Neural cell (in vitro differentiated cells): ENCODE results near the gene PHOX2A. TPM values are rescaled to one million over a fixed set of nuclear protein-coding genes. Genes with fewer than 3 reads are reported as not detected.

ENCODE experiments used
- H2AFZ ChIP-seq: fragments of 200-600, 300-800 bp; sonication (generic), shearing (Covaris generic); 2 replicates; pipeline ENCODE4 v1.6.0; 2014; ENCODE audit warnings: low read depth, mild to moderate bottlenecking, antibody characterized with exemption, low read length, moderate library complexity
- H3F3A ChIP-seq: fragments of 200-600 bp; shearing (Covaris generic); 2 replicates; pipeline ENCODE4 v1.6.1; 2016; ENCODE audit warnings: mild to moderate bottlenecking, moderate library complexity, mixed read lengths, antibody characterized with exemption, low read length; ENCODE audit not compliant: insufficient read depth, poor library complexity, severe bottlenecking
- H3K27ac ChIP-seq: fragments of 200-600, 300-800 bp; sonication (generic), shearing (Covaris generic); 2 replicates; pipeline ENCODE4 v1.5.1; 2014; ENCODE audit warnings: mild to moderate bottlenecking, low read length, moderate library complexity
- H3K27me3 ChIP-seq: fragments of 300-800, 200-600 bp; sonication (generic), shearing (Covaris generic); 2 replicates; pipeline ENCODE4 v1.6.0; 2014; ENCODE audit warnings: mild to moderate bottlenecking, low read depth, low read length, moderate library complexity; ENCODE audit not compliant: insufficient read depth
- H3K36me3 ChIP-seq: fragments of 300-800, 200-600 bp; sonication (generic), shearing (Covaris generic); 2 replicates; pipeline ENCODE4 v1.5.1; 2014; ENCODE audit warnings: mild to moderate bottlenecking, antibody characterized with exemption, low read length, moderate library complexity; ENCODE audit not compliant: insufficient read depth
- H3K4me2 ChIP-seq: fragments of 300-800, 200-600 bp; sonication (generic), shearing (Covaris generic); 2 replicates; pipeline ENCODE4 v1.6.0; 2014; ENCODE audit warnings: mild to moderate bottlenecking, low read length
- H3K4me3 ChIP-seq: fragments of 300-800, 200-600 bp; sonication (generic), shearing (Covaris generic); 2 replicates; pipeline ENCODE4 v1.5.1; 2014; ENCODE audit warnings: mild to moderate bottlenecking, low read length, moderate library complexity
- H3K79me2 ChIP-seq: fragments of 200-600 bp; shearing (Covaris generic); replicated peaks from 2 replicates; pipeline ENCODE4 v1.6.0; 2014; ENCODE audit warnings: mild to moderate bottlenecking, low read length, moderate library complexity; ENCODE audit not compliant: insufficient read depth
- H3K9ac ChIP-seq: fragments of 300-800, 200-600 bp; sonication (generic), shearing (Covaris generic); 2 replicates; pipeline ENCODE4 v1.6.1; 2016; ENCODE audit warnings: mild to moderate bottlenecking, low read length, mixed read lengths
- H3K9me2 ChIP-seq: fragments of 200-600 bp; shearing (Covaris generic); 2 replicates; pipeline ENCODE4 v1.6.1; 2016; ENCODE audit warnings: mild to moderate bottlenecking, low read length, mixed read lengths; ENCODE audit not compliant: insufficient read depth
- H3K9me3 ChIP-seq: fragments of 200-600, 300-800 bp; sonication (generic), shearing (Covaris generic); 2 replicates; pipeline ENCODE4 v1.6.1; 2016; ENCODE audit warnings: mild to moderate bottlenecking, mixed run types, low read length, moderate library complexity, mixed read lengths
- H4K20me1 ChIP-seq: fragments of 200-600 bp; shearing (Covaris generic); 2 replicates; pipeline ENCODE4 v1.6.1; 2016; ENCODE audit warnings: mild to moderate bottlenecking, mixed run types; ENCODE audit not compliant: insufficient read depth
- EP300 ChIP-seq: fragments of 450-650 bp; conservative IDR thresholded peaks from 2 replicates; pipeline ENCODE4 v1.6.1; 2014; ENCODE audit warnings: antibody characterized with exemption, mild to moderate bottlenecking, moderate library complexity; ENCODE audit not compliant: poor library complexity, severe bottlenecking
- EZH2 ChIP-seq: fragments of 200-600, 300-800 bp; shearing (Covaris generic), sonication (generic); IDR thresholded peaks from 2 replicates; pipeline ENCODE4 v1.6.1; 2014; ENCODE audit warnings: antibody characterized with exemption, low read length, borderline replicate concordance, mild to moderate bottlenecking; ENCODE audit not compliant: insufficient read depth, poor library complexity, severe bottlenecking
- MXI1 ChIP-seq: fragments of 450-650 bp; conservative IDR thresholded peaks from 2 replicates; pipeline ENCODE4 v1.6.1; 2014; ENCODE audit warnings: antibody characterized with exemption, mild to moderate bottlenecking; ENCODE audit not compliant: poor library complexity, severe bottlenecking
- POLR2AphosphoS5 ChIP-seq: IDR thresholded peaks from 2 replicates; pipeline ENCODE4 v1.6.1; 2012
- RAD21 ChIP-seq: fragments of 450-650 bp; conservative IDR thresholded peaks from 2 replicates; pipeline ENCODE4 v1.6.1; 2014; ENCODE audit warnings: antibody characterized with exemption, mild to moderate bottlenecking, moderate library complexity
- SMC3 ChIP-seq: fragments of 450-650 bp; conservative IDR thresholded peaks from 2 replicates; pipeline ENCODE4 v1.6.1; 2014; ENCODE audit warnings: antibody characterized with exemption, mild to moderate bottlenecking, moderate library complexity; ENCODE audit not compliant: poor library complexity
- TAF1 ChIP-seq: IDR thresholded peaks from 2 replicates; pipeline ENCODE4 v1.6.1; 2012; ENCODE audit warnings: low read depth
- polyA plus RNA-seq: library from polyadenylated mRNA; depleted of rRNA; stranded (reverse); fragments of >200 nt; gene quantifications from 2 replicates; pipeline ENCODE4 v1.2.3, GENCODE V29; 2014
- TF ChIP-seq, protein P1 (sequence below): fragments of 450-650 bp; IDR thresholded peaks from 2 replicates; pipeline ENCODE4 v1.5.1; 2014; ENCODE audit warnings: antibody characterized with exemption, mild to moderate bottlenecking, moderate library complexity; ENCODE audit not compliant: poor library complexity, severe bottlenecking
- TF ChIP-seq, protein P2 (sequence below): IDR thresholded peaks from 2 replicates; pipeline ENCODE4 v1.6.1; 2012; ENCODE audit warnings: borderline replicate concordance

Gene PHOX2A
- polyA plus RNA-seq, 1 donor from 2014 or later: not detected

DNA sequence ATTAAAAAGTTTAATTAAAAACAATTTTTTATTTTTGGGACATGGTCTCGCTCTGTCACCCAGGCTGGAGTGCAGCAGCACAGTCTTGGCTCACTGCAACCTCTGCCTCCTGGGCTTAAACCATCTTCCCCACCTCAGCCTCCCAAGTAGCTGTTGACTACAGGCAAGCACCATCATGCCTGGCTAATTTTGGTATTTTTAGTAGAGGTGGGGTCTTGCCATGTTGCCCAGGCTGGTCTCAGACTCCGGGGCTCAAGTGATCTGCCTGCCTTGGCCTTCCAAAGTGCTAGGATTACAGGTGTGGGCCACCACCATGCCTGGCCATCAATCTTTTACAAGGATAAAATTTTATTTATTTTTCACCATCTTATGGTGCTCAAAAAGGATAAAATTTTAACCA, 43.3 kb upstream of the PHOX2A start:
- Histone ChIP-seq H3K27ac (no peak overlapping the region), H3K9me2 (no peaks in the 10 kb centered on the region), H3K79me2 (no peaks in the 10 kb centered on the region), H3K4me3 (no peak overlapping the region), H3F3A (no peaks in the 10 kb centered on the region), H3K9ac (no peak overlapping the region), H3K36me3 (no peaks in the 10 kb centered on the region), H2AFZ (no peak overlapping the region), H3K9me3 (no peaks in the 10 kb centered on the region), H3K4me2 (no peak overlapping the region), H3K27me3 (no peaks in the 10 kb centered on the region), H4K20me1 (no peaks in the 10 kb centered on the region)
- TF ChIP-seq SMC3 (no peak), EZH2 (no peak), POLR2AphosphoS5 (no peak), RAD21 (no peak)
- TF ChIP-seq, protein P1, sequence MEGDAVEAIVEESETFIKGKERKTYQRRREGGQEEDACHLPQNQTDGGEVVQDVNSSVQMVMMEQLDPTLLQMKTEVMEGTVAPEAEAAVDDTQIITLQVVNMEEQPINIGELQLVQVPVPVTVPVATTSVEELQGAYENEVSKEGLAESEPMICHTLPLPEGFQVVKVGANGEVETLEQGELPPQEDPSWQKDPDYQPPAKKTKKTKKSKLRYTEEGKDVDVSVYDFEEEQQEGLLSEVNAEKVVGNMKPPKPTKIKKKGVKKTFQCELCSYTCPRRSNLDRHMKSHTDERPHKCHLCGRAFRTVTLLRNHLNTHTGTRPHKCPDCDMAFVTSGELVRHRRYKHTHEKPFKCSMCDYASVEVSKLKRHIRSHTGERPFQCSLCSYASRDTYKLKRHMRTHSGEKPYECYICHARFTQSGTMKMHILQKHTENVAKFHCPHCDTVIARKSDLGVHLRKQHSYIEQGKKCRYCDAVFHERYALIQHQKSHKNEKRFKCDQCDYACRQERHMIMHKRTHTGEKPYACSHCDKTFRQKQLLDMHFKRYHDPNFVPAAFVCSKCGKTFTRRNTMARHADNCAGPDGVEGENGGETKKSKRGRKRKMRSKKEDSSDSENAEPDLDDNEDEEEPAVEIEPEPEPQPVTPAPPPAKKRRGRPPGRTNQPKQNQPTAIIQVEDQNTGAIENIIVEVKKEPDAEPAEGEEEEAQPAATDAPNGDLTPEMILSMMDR: no peak
- TF ChIP-seq, protein P2, sequence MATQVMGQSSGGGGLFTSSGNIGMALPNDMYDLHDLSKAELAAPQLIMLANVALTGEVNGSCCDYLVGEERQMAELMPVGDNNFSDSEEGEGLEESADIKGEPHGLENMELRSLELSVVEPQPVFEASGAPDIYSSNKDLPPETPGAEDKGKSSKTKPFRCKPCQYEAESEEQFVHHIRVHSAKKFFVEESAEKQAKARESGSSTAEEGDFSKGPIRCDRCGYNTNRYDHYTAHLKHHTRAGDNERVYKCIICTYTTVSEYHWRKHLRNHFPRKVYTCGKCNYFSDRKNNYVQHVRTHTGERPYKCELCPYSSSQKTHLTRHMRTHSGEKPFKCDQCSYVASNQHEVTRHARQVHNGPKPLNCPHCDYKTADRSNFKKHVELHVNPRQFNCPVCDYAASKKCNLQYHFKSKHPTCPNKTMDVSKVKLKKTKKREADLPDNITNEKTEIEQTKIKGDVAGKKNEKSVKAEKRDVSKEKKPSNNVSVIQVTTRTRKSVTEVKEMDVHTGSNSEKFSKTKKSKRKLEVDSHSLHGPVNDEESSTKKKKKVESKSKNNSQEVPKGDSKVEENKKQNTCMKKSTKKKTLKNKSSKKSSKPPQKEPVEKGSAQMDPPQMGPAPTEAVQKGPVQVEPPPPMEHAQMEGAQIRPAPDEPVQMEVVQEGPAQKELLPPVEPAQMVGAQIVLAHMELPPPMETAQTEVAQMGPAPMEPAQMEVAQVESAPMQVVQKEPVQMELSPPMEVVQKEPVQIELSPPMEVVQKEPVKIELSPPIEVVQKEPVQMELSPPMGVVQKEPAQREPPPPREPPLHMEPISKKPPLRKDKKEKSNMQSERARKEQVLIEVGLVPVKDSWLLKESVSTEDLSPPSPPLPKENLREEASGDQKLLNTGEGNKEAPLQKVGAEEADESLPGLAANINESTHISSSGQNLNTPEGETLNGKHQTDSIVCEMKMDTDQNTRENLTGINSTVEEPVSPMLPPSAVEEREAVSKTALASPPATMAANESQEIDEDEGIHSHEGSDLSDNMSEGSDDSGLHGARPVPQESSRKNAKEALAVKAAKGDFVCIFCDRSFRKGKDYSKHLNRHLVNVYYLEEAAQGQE: no peak

DNA sequence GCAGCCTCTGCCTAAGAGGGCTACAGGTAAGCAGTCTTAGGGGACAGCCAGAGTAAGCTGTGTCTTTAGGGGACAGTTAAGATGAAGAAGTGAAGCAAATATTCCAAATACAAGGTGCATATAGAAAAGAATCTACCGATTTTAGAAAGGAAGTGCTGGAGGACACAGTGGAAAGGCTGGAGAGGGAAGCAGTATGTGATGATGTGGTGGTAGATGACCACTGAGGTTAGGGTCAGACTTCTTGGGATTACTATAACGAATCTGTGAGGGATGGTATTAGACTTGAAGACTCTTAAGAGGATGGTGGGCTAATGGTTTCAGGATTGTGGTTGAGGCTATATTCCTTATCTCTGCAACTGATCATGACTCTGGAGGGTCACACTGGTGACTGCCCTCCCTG, 40.0 kb upstream of the PHOX2A start:
- H2AFZ ChIP-seq: no peak overlapping the region
- no peak overlapping the region for H3K27ac ChIP-seq

More for the DNA sequence above, 40.0 kb upstream of the PHOX2A start:
- no peaks in the 10 kb centered on the region for H3F3A ChIP-seq
- no peaks in the 10 kb centered on the region for H3K9me2 ChIP-seq
- no peak overlapping the region for H3K4me2 ChIP-seq
- H4K20me1 ChIP-seq: no peaks in the 10 kb centered on the region
- H3K9ac ChIP-seq: no peak overlapping the region
- no peaks in the 10 kb centered on the region for H3K9me3 ChIP-seq
- no peaks in the 10 kb centered on the region for H3K79me2 ChIP-seq
- TF ChIP-seq, protein P1: no peak
- TF ChIP-seq, protein P2: no peak
- TF ChIP-seq POLR2AphosphoS5: no peak
- TF ChIP-seq EP300: no peak
- no peak for TF ChIP-seq MXI1
- no peak for TF ChIP-seq RAD21
- no peak for TF ChIP-seq EZH2
- no peak for TF ChIP-seq SMC3
- TF ChIP-seq TAF1: no peak
- H3K36me3 ChIP-seq: no peaks in the 10 kb centered on the region
- H3K4me3 ChIP-seq: no peak overlapping the region
- H3K27me3 ChIP-seq: no peaks in the 10 kb centered on the region
